HG02943 (cell line): Measurements from ENCODE around the gene HOXC9.

Experiments
- ATAC-seq: cut with Tn5 transposase; IDR thresholded peaks from one replicate; pipeline ENCODE4 v1.9.1; 2021; ENCODE audit warnings: mild to moderate bottlenecking, low read depth, moderate library complexity; ENCODE audit not compliant: unreplicated experiment

HOXC9 gene

DNA sequence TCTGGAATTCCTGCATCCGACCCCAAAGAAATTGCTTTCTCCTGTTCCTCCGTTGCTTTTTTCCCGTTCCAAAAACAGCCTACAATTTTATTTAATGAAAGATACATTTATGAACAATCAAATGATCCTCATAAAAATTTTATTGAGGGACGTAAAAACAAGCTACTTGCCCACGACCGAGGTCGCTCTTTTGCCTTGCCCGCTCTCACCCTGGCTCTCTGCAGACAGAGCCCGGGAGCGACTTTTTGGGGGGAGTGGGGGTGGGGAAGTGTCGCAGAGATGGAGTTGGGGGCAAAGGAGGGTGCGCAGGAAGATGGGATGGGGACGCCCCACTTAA, 1.1 kb upstream of the HOXC9 start:
- no peak for ATAC-seq

DNA sequence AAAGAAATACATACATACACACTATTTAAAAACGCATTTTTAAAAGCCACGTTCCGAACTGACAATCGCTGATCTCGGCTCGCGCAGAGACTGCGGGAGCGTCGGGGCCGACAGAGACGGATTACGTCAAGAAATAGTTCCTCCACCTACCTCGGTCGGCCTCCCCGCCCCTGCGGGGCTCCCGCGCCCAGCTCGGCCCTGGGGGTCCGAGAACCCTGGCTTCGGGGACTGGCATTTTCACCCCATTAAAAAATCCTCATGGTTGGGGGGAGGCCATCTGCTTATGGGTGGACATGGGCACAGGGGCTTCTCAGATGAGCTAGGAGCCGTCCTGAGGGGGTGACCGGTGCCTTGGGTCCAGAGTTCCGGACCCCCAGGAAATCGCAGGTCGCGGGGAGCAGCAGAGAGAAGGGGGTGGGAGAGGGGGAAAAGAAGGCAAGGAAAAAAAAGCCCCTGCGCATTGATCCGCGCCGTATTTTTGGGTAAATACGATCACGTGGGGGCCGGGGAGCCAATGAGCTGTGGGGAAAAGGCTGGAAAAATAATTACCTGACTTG, 324 bp upstream of the HOXC9 start:
- no peak for ATAC-seq

DNA sequence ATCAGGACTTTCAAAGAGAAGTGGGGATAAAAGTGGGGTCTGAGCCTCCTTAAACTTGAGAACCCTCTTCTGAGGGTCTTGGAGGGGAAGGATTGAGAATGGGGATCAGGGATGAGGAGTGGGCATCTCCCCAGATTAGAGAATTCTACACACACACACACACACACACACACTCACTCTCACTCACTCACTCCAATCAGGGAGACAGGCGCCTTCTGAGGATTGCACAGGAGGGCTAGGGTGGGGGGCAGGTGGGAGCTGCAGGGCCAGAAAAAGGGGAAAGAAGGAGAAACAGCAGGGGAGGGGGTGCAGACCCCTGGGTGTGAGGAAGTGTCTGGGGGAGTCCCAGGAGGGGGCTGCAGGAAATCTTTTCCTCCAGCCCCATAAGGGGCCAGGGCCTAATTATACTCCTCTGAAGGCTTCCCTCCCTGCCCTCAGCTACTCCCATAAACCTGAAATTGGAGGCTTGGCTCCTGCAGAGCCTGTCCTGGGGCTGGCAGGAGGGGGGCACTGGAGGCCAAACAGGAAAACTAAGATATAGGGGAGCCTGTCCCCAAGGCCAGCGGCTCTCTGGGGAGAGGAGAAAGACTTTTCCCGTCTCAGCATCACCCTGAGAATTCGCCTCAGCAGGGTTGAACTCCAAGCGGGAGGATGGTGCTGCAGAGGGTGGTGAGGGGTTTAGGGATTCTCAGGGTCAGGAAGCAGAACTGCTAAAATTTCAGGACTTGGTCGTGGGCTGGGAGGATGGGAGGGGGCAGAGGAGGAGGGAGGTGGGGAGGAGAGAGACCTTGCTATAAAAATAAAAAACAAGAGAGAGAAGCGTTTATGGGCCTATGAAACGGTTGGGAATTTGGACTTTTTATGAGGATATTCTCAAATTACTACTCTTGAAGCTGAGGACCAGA, 1.6 kb downstream of the HOXC9 start:
- no peak for ATAC-seq

DNA sequence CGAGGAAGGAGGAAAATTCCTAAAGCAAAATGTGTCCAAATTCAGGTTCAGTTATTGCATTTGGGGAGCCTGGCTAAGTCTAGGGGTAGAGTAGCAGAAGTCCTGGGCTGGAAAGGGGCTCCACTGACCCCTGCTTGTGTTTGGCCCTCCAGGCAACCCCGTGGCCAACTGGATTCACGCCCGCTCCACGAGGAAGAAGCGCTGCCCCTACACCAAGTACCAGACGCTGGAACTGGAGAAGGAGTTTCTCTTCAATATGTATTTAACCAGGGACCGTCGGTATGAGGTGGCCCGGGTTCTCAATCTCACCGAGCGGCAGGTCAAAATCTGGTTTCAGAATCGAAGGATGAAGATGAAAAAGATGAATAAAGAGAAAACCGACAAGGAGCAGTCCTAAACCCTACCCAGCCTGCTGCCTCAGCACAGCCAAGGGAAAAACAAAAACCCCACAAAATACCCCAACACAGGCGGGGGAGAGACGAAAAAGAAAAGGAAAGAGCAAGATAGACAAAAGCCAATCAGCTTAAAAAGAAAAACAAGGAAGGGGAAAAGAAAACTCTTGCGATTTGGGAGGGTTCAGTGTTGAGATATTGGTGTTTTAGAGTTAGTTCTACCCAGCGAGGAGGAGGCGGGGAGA, 2.4 kb downstream of the HOXC9 start:
- ATAC-seq: no peak

DNA sequence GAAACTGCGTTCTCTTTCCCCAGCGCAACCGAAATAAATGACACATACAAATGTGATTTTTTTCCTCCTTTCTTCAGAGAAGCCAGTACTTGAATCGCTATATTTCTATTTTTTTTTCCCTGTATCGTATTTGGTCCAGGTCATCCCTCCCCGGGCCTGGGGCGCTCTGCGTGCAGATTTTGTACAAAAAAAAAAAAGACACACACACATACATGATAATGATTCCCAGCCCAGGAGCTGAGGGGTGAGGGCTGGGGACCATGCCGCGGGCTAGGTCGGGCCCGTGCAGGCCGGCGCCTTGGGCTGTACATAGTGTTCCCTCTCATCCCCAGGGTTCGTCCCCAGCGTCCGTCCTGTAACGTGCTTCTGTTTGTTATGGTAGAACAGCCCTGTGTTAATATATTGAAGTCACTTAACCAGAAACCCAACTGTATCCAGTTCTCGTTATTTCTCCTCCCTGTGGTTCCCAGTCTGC, 3.0 kb downstream of the HOXC9 start:
- ATAC-seq: no peak

DNA sequence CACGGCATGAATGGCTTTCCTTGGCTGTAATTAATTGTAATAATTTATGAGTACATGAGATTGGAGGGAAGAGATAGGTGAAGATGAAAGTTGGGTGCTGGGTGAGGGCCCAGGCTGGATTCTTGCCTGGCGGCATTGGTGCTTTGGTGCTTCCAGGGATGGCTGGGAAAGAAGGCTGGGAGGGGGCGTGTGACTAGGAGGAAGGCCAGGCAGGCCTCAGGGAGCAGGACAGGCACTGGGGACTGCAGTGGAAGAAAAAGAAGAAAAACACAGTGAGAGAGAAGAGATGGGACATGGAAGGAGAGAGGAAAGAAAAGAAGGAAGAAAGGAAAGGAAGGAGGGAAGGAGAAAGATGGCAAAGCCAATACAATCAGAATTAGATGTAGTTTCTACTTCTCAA, 3.7 kb downstream of the HOXC9 start:
- no peak for ATAC-seq

DNA sequence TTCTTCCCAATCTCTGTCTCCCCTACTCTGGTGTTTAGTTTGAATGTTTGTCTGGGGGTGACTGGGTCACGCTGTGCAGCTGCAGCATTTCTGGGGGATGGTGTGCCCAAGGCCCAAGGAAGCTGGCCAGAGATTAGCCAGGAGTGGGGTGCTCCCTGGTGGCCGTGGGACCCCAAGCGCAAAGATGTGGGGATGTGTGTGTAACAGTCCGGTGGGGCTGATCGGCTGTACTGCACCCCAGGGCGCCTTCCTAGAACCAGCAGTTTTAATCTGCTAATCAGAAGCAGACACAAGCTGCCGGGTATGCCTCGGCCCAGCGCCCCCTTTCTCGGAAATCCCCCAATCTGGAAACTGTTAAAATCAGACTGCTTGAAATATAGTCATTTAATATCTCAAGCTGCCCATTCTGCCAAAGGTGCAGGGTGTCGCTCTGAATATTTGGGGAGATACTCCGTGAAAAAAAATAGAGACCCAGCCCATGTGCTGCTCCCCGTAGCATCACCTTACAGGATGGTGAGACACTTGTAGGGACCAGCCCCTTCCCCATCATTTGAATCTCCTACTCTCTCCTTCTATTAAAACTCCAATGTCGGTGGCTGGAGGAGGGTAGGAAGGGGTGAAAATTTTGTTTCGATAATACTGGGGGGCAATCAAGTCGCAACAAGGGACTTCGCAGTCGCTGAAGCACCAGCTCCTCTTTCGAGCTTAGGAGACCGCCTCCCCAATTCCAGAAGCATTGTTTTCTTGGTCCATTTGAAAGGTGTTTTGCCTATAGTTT, 4.3 kb downstream of the HOXC9 start:
- ATAC-seq: no peak

DNA sequence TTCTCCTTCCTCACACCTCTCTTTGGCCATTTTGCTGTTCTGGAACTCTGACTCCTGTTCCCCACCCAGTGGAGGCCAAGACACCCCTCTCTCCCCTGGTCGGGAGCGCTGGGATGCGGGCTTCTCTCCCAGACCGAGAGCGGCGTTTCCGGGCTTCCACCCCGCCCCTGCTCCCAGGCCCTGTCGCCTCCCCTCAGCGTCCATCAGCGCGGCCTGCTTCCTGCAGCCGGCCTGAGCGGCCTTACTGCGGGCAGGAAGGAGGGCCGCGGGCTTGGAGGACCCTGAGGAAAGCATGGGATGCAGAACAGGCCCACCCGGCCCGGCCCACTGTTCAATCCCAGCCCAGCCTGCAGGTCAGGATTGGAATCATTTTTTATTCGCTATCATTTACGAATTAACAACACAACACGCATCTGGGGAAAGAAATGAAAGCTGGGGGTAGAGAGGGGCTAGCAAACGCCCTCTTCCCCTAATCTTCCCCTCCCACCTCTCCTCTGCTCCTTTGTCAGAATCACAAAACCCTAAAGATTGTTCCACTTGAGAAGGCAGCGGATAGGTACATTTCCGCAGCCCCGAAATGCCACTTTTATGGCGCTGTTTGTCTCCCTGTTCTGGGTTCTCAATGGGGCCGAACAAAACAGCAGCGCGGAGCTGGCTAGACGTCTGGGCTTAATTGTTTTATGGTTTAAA, 5.0 kb downstream of the HOXC9 start:
- no peak for ATAC-seq

DNA sequence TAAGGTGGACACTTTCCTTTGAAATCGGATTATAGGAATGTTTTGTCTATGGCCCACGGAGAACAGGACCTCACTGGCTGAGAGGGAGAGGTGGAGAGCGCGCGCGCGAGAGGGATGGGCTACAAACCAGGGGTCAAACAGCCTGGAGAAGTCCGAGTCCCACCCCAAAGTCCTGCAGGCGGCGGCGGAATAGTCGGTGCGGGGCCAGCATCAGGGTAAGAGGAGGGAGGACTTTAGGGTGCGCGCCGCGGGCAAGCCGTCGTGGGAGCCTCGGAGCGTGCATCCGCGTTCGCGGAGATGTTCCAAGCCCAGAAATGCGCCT, 5.5 kb downstream of the HOXC9 start:
- ATAC-seq: no peak

DNA sequence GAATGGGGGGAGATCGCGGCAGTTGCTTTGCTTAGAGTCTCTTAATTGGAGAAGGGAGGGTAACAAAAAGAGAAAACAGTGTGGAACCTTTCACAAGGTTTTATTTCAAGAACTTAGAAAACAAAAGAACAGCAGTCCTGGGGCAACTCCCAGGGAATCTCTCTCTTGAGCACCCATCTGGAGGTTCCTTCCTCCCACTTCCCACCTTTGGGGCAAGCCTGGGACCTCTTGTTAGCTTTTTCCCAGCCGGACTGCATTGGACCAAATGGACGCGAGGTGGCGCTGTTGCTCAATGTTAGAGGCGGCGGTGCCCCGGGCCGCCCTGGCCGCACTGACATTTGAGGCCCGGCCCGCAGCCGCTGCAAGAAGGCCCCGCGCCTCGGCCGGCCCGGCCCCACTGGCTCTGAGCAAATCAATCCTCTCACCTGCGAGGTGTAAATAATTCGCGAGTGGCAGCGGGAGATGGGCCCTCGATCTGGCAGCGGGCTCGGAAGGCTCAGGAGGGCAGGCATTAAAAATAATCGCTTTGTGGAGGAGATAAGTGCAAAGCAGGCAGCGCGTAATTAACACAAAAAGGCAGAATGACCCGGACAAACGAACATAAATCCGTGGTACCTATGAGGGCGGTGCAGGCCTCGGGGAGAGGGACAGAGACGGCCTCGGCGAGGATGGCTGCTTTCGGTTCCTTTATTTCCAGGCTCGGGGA, 6.0 kb downstream of the HOXC9 start:
- ATAC-seq: no peak

DNA sequence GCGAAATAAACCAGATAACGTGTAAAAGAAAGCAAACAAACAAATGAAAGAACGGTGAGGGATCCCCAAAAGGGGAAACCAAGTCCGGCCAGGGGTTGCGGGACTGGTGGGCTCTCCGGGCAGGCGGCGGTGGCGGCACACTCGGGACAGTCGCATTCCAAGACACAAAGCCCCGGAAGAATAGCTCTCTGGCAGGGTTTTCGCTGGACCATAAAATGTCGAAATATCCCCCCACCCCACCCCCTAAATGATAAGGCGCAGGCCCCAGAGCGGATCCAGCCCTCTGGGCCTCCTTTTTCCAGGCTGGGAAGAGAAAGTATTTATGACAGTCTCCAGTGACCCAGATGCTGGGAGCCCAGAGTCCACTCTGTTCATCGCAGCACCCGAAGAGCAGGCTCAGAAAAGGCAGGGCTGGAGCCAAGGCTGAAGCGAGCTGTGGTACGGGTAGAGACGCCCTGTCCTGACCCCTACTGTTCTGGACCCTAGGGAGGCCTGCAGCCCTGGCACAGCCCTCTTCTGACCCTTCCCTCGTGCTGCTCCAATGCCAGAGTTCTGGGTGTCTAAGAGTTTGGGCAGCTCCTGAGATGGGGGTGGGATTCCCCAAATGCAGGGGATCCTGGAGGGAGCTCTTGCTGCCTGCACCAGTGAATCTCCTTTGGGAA, 6.7 kb downstream of the HOXC9 start:
- ATAC-seq: no peak

DNA sequence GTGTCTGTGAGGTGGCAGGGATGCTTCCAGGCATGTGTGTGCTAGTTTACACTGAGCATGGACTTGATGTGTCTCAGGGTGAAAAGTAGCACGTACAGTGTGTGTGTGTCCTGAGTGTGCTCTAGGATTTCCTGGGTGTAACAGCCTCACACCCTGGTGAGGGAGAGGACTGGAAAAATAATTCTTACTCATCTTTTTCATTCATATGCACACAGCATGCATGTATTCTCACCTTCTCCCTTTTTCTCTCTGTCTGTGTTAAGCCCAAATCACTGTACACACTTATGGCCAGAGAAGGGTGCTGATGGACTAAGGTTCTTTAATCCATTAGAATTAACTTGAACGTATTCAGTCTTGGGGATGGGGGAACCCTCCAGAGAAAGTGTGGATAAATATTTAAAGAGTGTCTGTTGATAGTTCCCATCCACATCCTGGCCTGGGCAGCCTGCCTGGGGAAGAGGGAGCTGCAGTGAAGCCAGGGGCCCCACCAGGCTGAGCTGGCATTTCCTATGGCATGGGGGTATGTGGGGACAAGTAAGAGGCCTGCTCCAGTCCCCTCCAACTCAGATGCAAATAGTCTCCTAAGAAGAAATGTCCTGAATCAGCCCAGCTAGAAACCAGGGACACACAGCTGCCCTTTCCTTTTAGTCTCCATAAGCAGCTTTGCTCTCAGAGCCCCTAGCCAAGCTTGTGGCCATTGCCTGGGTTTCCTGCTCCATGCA, 7.7 kb downstream of the HOXC9 start:
- no peak for ATAC-seq

DNA sequence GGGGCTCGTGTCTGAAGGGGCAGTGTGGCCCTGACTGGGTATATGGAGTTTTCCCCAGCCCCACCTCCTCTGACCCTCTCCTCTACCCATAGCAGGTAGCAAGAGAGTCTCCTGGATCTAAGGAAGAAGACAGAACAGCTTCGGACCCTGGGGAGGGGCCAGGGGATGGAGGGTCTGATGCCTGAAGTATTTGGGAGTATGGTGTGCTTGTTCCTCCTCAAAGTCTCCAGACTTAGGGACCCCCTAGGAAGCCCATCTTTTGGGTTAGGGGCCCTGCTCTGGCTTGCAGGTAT, 8.2 kb downstream of the HOXC9 start:
- no peak for ATAC-seq

DNA sequence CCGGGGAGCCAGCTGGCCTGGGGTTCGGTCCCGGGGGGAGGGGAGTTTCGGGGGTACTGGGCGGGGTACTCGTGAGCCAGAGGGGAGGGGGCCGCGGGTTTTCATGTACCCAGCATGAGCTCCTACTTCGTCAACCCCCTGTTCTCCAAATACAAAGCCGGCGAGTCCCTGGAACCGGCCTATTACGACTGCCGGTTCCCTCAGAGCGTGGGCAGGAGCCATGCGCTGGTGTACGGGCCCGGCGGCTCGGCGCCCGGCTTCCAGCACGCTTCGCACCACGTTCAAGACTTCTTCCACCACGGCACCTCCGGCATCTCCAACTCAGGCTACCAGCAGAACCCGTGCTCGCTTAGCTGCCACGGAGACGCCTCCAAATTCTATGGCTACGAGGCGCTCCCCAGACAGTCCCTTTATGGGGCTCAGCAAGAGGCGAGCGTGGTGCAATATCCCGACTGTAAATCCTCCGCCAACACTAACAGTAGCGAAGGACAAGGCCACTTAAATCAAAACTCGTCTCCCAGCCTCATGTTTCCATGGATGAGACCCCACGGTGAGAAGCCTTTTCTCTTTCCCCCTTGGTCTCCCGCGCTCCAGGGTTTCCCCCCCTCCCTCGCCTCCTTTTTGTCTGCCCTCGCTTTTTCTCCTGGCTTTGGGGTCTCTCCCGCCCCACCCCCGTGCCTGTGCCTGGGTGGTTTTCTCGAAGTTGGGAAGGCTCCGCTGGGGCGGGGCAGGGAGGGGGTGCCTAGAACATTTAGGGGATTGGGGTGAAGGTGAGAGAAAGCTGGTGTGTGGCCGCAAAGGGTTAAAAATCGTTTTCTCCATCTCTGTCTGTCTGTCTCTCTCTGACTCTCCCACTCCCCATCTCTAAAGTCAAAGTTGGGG, 9.5 kb downstream of the HOXC9 start:
- ATAC-seq: no peak

DNA sequence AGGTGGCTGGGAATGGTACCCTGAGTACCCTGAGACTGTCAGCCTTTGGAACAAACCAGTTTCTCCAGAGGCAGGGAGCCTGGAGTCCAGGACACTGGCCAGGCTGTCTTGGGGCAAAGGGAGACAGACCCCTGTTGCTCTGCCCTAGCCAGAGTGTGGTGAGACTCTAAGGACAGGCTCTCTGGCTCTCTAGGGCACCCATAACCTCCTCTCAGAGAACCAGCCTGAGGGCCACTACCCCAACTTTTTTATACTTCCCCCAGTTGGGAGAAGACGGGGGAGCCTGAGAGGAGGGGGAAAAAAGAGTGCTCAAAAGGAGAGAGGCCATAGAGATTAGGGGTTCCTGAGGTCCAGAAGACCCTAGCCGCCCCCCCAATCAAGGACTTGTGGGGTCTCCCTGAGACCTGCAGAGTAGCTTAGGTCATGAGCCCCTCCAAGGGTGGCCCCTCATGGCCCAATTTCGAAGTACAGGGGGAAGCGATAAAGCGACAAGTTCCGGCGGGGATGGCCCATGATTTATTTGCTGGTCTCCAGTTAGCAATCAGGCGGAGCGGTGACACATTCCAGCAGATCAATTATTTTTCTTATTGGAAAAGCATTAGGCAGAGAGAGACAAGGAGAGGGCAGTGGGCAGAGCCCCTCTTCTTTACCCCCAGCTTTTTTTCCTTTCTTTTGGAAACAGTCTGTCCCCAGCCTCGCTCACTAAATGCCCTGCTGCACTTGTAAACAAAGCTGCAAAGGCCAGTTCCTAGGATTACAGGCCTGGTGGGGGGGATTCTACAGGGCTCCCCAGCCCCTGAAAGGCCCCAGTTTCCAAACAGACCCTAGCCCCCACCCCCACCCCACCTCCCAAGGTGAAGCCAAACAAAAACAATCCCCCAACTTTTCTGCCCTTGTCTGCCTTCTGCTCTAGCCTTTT, 10.4 kb downstream of the HOXC9 start:
- no peak for ATAC-seq

DNA sequence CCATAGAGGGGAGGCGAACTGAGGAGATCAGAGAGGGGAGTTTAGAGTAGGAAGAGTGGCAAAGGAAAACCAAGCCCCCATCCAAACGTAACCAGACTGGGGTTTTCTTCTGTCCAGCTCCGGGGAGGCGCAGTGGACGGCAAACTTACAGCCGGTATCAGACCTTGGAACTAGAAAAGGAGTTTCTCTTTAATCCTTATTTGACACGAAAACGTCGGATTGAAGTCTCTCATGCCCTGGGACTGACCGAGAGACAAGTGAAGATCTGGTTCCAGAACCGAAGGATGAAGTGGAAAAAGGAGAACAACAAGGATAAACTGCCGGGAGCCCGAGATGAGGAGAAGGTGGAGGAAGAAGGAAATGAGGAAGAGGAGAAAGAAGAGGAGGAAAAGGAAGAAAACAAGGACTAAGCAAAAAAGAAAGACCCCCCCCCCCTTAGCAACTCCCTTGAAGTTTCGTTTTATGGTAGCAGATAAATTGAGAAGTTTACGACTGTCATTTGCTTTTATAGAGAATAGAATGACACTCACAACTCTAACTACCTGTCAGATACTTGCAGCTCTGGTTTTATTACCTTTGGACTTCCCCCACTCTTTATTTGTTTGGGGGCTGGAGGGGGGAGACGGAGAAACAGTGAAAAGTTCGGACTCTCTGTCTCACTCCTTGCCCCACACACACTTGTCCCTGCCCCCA, 11.2 kb downstream of the HOXC9 start:
- ATAC-seq: no peak
